ENCODE measurements around the gene KRT73.

DNA sequence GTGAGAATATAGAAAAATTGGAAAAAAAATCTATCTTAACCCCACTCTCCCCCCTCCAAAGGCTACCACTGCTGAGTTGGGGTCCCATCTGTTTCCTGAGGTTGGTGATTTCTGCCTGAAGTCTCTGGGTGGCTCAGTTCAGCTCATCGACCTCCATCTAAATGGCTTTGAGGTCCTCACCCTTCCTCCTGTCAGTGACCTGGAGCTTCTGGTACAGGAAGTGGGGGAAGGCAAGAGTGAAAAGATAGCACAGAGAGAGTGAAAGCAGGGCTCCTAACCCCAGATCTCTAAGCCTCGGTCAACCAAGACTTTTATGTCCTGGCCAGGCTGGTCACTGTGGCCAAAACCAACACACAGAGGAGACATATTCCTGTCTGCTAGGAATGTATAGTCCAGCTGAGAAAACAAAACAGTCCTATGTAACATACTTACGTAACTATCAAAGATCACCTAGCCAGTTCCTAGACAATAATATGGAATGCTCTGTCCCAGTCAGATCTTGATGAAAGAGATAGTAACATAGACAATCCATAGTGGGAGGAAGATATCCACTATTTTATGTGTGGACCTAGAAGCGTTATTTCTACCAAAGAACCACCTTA, 12.3 kb upstream of the KRT73 start:
- TF ChIP-seq POLR2A (IDR thresholded peaks at IDR 0.05; ENCODE audit: low read depth, low read length) (no peak), TAF1 (IDR thresholded peaks at IDR 0.05; ENCODE audit: borderline replicate concordance, low read depth, low read length) (no peak), POLR2AphosphoS5 (IDR thresholded peaks at IDR 0.05; ENCODE audit: low read depth, low read length) (no peak)
